ENCODE measurements around the gene SMCP. TPM values are rescaled to one million over a fixed set of nuclear protein-coding genes. Genes with fewer than 3 reads are reported as not detected.

Gene SMCP
- total RNA-seq, 4 donors from 2014 or later, result not detected

DNA sequence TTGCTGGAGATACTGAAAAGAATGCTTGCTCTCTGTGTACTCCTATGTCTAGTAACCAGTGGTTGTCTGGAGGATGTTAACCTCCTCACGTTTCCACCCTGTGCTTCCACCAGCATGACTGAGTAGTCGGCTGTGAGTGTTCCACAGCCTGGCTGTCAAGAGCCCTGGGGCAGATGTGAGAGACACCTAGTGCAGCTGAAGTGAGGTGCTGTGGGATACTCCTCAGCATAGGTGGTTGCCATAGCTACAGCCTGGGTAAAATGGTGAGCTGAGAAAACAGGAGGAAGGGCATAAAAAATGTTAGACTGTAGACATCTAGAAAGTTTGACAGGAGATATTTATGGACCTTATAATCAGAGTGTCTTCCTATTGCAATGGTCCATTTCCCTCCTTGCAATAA, 46.1 kb downstream of the SMCP start:
- Histone ChIP-seq H3K27me3 (no peaks in the 10 kb centered on the region), H3K4me1 (no peaks in the 10 kb centered on the region), H3K36me3 (no peaks in the 10 kb centered on the region), H3K9me3 (no peaks in the 10 kb centered on the region), H3K27ac (replicated peaks in 1 of 4) (no peak overlapping the region), H3K4me3 (no peak overlapping the region)
- DNase-seq (ENCODE audit: extremely low spot score), result no peak
- intact Hi-C loops (cut with DNase I), result no loop called here
- TF ChIP-seq CTCF (IDR thresholded peaks at IDR 0.05) (no peak), POLR2A (IDR thresholded peaks at IDR 0.05; ENCODE audit: low read depth) (no peak), EP300 (IDR thresholded peaks at IDR 0.05) (no peak), POLR2AphosphoS5 (IDR thresholded peaks at IDR 0.05) (no peak)
- 48% methylated on average over 2 of the region's 2 CpGs for WGBS

DNA sequence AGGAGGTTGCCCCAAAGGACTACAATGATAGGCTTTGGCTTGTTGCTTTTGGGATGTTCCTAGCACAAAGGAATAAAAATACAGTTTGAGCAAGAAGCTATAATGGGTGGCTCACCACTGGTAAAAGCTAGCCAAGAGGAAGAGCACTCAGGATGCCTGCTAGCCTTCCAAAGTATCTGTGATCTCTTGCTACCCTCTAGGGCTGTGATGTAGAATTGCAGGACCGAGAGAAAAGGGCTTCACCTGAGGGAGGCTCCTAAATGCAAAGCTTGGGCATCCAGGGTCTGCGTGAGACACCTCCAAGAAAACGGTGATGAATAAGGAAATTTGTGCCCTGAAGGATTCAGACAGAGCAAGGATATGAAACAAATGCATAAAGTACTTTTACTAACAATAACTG, 48.0 kb downstream of the SMCP start:
- Histone ChIP-seq H3K4me1 (no peaks in the 10 kb centered on the region), H3K9me3 (no peaks in the 10 kb centered on the region), H3K27ac (replicated peaks in 1 of 4) (no peak overlapping the region), H3K27me3 (no peaks in the 10 kb centered on the region), H3K36me3 (no peaks in the 10 kb centered on the region), H3K4me3 (no peak overlapping the region)
- 51% methylated on average over 3 of the region's 3 CpGs for WGBS
- TF ChIP-seq POLR2AphosphoS5 (IDR thresholded peaks at IDR 0.05) (no peak), CTCF (IDR thresholded peaks at IDR 0.05) (peak; percentile 47 to 65 (median 58))
- DNase-seq (ENCODE audit: extremely low spot score), result no peak
- intact Hi-C loops (cut with DNase I), result loop anchor here (1.0 to 5.0 kb wide), 2 partner anchors 56 to 274 kb away; no protein-coding TSS in a partner anchor

GRCh38 chr1:152928671-152929070, 50.5 kb downstream of the SMCP start:
- TF ChIP-seq CTCF (IDR thresholded peaks at IDR 0.05), result no peak
- no peak for TF ChIP-seq EP300 (IDR thresholded peaks at IDR 0.05)
- no peak for TF ChIP-seq POLR2A (IDR thresholded peaks at IDR 0.05; ENCODE audit: low read depth)
- no peak for TF ChIP-seq POLR2AphosphoS5 (IDR thresholded peaks at IDR 0.05)

GRCh38 chr1:152932170-152932811, 54.2 kb downstream of the SMCP start:
- no peak overlapping the region for H3K27ac ChIP-seq (replicated peaks in 1 of 4)
- no peaks in the 10 kb centered on the region for H3K27me3 ChIP-seq
- H3K36me3 ChIP-seq, result no peaks in the 10 kb centered on the region
- H3K4me3 ChIP-seq, result no peak overlapping the region
- 87% methylated on average over 4 of the region's 4 CpGs for whole genome bisulfite sequencing
- H3K4me1 ChIP-seq, result no peaks in the 10 kb centered on the region
- no peaks in the 10 kb centered on the region for H3K9me3 ChIP-seq
- DNase-seq (ENCODE audit: extremely low spot score), result peak; percentile 75
- intact Hi-C loops (cut with DNase I), result no loop called here
- TF ChIP-seq POLR2A (IDR thresholded peaks at IDR 0.05; ENCODE audit: low read depth) (no peak), POLR2AphosphoS5 (IDR thresholded peaks at IDR 0.05) (no peak), EP300 (IDR thresholded peaks at IDR 0.05) (no peak), CTCF (IDR thresholded peaks at IDR 0.05) (no peak)

More at GRCh38 chr1:152928671-152929070, 50.5 kb downstream of the SMCP start:
- no peak overlapping the region for H3K4me3 ChIP-seq
- no peaks in the 10 kb centered on the region for H3K36me3 ChIP-seq
- no peak overlapping the region for H3K27ac ChIP-seq (replicated peaks in 1 of 4)
- H3K27me3 ChIP-seq, result no peaks in the 10 kb centered on the region
- H3K4me1 ChIP-seq, result no peaks in the 10 kb centered on the region
- H3K9me3 ChIP-seq, result no peaks in the 10 kb centered on the region
- intact Hi-C loops (cut with DNase I), result loop anchor here (5.0 kb wide), 1 partner anchor 276 kb away; no protein-coding TSS in a partner anchor
- 92% methylated on average over 3 of the region's 3 CpGs for WGBS
- peak; percentile 55 for DNase-seq (ENCODE audit: extremely low spot score)

GRCh38 chr1:152933196-152933595, 55.1 kb downstream of the SMCP start:
- peak; percentile 78 for DNase-seq (ENCODE audit: extremely low spot score)
- WGBS, result 63% methylated on average over 2 of the region's 2 CpGs
- TF ChIP-seq EP300 (IDR thresholded peaks at IDR 0.05), result no peak
- no peak for TF ChIP-seq POLR2AphosphoS5 (IDR thresholded peaks at IDR 0.05)
- no peak for TF ChIP-seq CTCF (IDR thresholded peaks at IDR 0.05)
- no peak for TF ChIP-seq POLR2A (IDR thresholded peaks at IDR 0.05; ENCODE audit: low read depth)
- Histone ChIP-seq H3K9me3 (no peaks in the 10 kb centered on the region), H3K27ac (replicated peaks in 1 of 4) (no peak overlapping the region), H3K4me1 (no peaks in the 10 kb centered on the region), H3K36me3 (no peaks in the 10 kb centered on the region), H3K27me3 (no peaks in the 10 kb centered on the region), H3K4me3 (no peak overlapping the region)
- intact Hi-C loops (cut with DNase I), result no loop called here

Measured in esophagus muscularis mucosa (tissue), 4 donors.